Renal cortical epithelial cell (primary cell): ENCODE measurements around the gene ACOX1. TPM values are rescaled to one million over a fixed set of nuclear protein-coding genes. Genes with fewer than 3 reads are reported as not detected.

Experiments used
- DNase-seq: peaks from one replicate; pipeline ENCODE4 v3.0.0-alpha.2; 2011; ENCODE audit warnings: low read depth
- total RNA-seq: library from RNA; depleted of rRNA; stranded (reverse); fragments of >200 nt; gene quantifications from 2 replicates; pipeline ENCODE4 v1.2.3, GENCODE V29; 2014

Gene ACOX1
- total RNA-seq, 1 donor from 2014 or later: 96.4 TPM

- DNase-seq: no peak
Measured at GRCh38 chr17:76008630-76009425, 29.9 kb upstream of the ACOX1 start.

- no peak for DNase-seq
Measured at GRCh38 chr17:76008208-76008607, 29.2 kb upstream of the ACOX1 start.

GRCh38 chr17:76007850-76008165 is 28.8 kb upstream of the ACOX1 start:
- DNase-seq: no peak

GRCh38 chr17:76007131-76007849 is 28.3 kb upstream of the ACOX1 start:
- no peak for DNase-seq

GRCh38 chr17:76005263-76006149 is 26.5 kb upstream of the ACOX1 start:
- peak; percentile 36 for DNase-seq

- peak; percentile 12 for DNase-seq
Measured at GRCh38 chr17:76004750-76005262, 25.8 kb upstream of the ACOX1 start.

GRCh38 chr17:76003915-76004314 is 24.9 kb upstream of the ACOX1 start:
- DNase-seq: no peak

GRCh38 chr17:76002100-76002499 is 23.1 kb upstream of the ACOX1 start:
- DNase-seq: no peak

GRCh38 chr17:76000755-76001521 is 22.0 kb upstream of the ACOX1 start, which contains the start of gene CDK3:
TSS of gene CDK3 (plus strand) at chr17:76000855. CDS start at chr17:76001426, 571 bp downstream.
- DNase-seq: no peak

- DNase-seq: no peak
Measured at GRCh38 chr17:76000016-76000754, 21.2 kb upstream of the ACOX1 start.

GRCh38 chr17:75998327-75998795 is 19.4 kb upstream of the ACOX1 start:
- no peak for DNase-seq

GRCh38 chr17:75996665-75997590 is 18.0 kb upstream of the ACOX1 start:
- DNase-seq: peak; percentile 65

GRCh38 chr17:75995385-75995925 is 16.5 kb upstream of the ACOX1 start:
- no peak for DNase-seq

GRCh38 chr17:75994802-75995370 is 15.9 kb upstream of the ACOX1 start:
- DNase-seq: no peak

GRCh38 chr17:75991396-75991795 is 12.4 kb upstream of the ACOX1 start:
- no peak for DNase-seq

GRCh38 chr17:75987041-75987440 is 8.1 kb upstream of the ACOX1 start:
- DNase-seq: no peak

- DNase-seq: no peak
Measured at GRCh38 chr17:75985986-75986385, 7.0 kb upstream of the ACOX1 start.

GRCh38 chr17:75983501-75984181 is 4.7 kb upstream of the ACOX1 start:
- DNase-seq: peak; percentile 81
